Measurements from ENCODE around the gene ZNF525. TPM values are rescaled to one million over a fixed set of nuclear protein-coding genes. Genes with fewer than 3 reads are reported as not detected.
A peak's percentile ranks its signal among the peaks of the same experiment; 100 is the strongest.
"Not testable (repeated sequence)": the region's sequence is repeated elsewhere in the genome, so short reads cannot be mapped to it uniquely, and the experiment has no call there.

Gene ZNF525
- total and polyA plus RNA-seq, 4 donors = 1.1 to 5.2 (median 1.4) TPM

DNA sequence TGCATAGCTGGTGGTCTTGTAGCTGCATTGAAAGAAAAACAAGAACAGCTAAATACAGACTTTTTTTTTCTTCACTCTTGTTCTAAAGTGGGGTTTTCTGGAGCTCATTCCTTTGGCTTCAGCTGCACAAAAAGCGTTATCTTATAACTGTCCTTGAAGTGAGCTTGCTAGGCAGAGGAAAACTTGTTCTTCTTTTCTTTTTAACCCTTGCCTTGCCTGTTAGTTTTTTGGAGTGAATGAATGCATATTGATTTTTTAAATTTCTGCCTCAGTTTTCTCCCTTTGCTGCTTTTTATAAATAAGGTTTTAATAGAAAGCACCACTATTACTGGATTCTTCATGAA, 31.0 kb downstream of the ZNF525 start:
- 52% methylated on average over 1 of the region's 1 CpG for WGBS
- H3K4me1 ChIP-seq (ENCODE audit: control insufficient read depth in 4 of 4, insufficient read depth in 4 of 4, low read length in 3 of 4) = peaks cover 0 to 16% (median 9%) of the 10 kb centered on the region in 4 donors
- H3K36me3 ChIP-seq (ENCODE audit: control insufficient read depth in 4 of 4, insufficient read depth in 3 of 4, low read depth in 1 of 4, low read length in 3 of 4) = peaks cover 6 to 23% (median 12%) of the 10 kb centered on the region in 4 donors
- no peaks in the 10 kb centered on the region for H3K27me3 ChIP-seq (ENCODE audit: control insufficient read depth in 4 of 4, insufficient read depth in 4 of 4, low read length in 3 of 4)
- H3K4me3 ChIP-seq (ENCODE audit: low read depth in 1 of 3, low read length in 3 of 3) = no peak overlapping the region
- H3K9me3 ChIP-seq (ENCODE audit: control insufficient read depth in 4 of 4, low read length in 3 of 4) = peaks cover 0 to 13% (median 8%) of the 10 kb centered on the region in 4 donors
- no peak for TF ChIP-seq NR2F2 (IDR thresholded peaks at IDR 0.05)
- TF ChIP-seq, protein P1, sequence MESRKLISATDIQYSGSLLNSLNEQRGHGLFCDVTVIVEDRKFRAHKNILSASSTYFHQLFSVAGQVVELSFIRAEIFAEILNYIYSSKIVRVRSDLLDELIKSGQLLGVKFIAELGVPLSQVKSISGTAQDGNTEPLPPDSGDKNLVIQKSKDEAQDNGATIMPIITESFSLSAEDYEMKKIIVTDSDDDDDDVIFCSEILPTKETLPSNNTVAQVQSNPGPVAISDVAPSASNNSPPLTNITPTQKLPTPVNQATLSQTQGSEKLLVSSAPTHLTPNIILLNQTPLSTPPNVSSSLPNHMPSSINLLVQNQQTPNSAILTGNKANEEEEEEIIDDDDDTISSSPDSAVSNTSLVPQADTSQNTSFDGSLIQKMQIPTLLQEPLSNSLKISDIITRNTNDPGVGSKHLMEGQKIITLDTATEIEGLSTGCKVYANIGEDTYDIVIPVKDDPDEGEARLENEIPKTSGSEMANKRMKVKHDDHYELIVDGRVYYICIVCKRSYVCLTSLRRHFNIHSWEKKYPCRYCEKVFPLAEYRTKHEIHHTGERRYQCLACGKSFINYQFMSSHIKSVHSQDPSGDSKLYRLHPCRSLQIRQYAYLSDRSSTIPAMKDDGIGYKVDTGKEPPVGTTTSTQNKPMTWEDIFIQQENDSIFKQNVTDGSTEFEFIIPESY (IDR thresholded peaks at IDR 0.05) = no peak
- TF ChIP-seq HNF4G (IDR thresholded peaks at IDR 0.05) = no peak
- TF ChIP-seq, protein P2, sequence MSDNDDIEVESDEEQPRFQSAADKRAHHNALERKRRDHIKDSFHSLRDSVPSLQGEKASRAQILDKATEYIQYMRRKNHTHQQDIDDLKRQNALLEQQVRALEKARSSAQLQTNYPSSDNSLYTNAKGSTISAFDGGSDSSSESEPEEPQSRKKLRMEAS (IDR thresholded peaks at IDR 0.05) = no peak
- no peak for TF ChIP-seq YY1 (IDR thresholded peaks at IDR 0.05)
- TF ChIP-seq JUND (IDR thresholded peaks at IDR 0.05) = no peak
- no peak for TF ChIP-seq FOXA1 (IDR thresholded peaks at IDR 0.05)
- H3K27ac ChIP-seq (ENCODE audit: low read depth in 1 of 2, low read length in 2 of 2) = no peak overlapping the region
- no peak overlapping the region for H3K9ac ChIP-seq (ENCODE audit: low read depth in 1 of 2, low read length in 2 of 2)
- DNase-seq (ENCODE audit: low spot score) = no peak

DNA sequence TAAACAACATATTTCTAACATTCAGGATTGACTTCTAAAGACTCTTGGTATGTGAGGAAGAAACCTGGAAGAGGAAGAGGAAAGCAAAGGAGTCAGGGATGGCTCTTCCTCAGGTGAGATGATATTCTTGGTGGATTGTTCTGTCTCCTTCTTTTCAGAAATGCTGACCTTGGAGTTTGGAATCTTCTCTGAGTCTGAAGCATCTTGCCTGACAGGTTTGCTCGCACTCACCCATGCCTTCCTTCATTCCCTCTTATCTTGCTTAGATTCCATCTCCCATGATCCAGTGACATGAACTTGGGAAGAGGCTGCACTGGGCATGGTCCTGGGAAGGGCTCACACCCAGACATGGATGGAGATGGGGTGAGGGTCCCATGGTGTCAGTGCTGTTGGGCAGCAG, 32.4 kb downstream of the ZNF525 start:
- H3K27me3 ChIP-seq (ENCODE audit: control insufficient read depth in 4 of 4, insufficient read depth in 4 of 4, low read length in 3 of 4); DNase-seq (ENCODE audit: low spot score); H3K4me3 ChIP-seq (ENCODE audit: low read depth in 1 of 3, low read length in 3 of 3); H3K27ac ChIP-seq (ENCODE audit: low read depth in 1 of 2, low read length in 2 of 2); H3K9ac ChIP-seq (ENCODE audit: low read depth in 1 of 2, low read length in 2 of 2): not testable (repeated sequence)
- Histone ChIP-seq H3K36me3 (ENCODE audit: control insufficient read depth in 4 of 4, insufficient read depth in 3 of 4, low read depth in 1 of 4, low read length in 3 of 4) (peaks cover 14 to 33% (median 19%) of the 10 kb centered on the region in 4 donors), H3K9me3 (ENCODE audit: control insufficient read depth in 4 of 4, low read length in 3 of 4) (peaks cover 0 to 17% (median 9%) of the 10 kb centered on the region in 4 donors), H3K4me1 (ENCODE audit: control insufficient read depth in 4 of 4, insufficient read depth in 4 of 4, low read length in 3 of 4) (peaks cover 0 to 16% (median 9%) of the 10 kb centered on the region in 4 donors)
- WGBS = 95% methylated on average over 1 of the region's 1 CpG

DNA sequence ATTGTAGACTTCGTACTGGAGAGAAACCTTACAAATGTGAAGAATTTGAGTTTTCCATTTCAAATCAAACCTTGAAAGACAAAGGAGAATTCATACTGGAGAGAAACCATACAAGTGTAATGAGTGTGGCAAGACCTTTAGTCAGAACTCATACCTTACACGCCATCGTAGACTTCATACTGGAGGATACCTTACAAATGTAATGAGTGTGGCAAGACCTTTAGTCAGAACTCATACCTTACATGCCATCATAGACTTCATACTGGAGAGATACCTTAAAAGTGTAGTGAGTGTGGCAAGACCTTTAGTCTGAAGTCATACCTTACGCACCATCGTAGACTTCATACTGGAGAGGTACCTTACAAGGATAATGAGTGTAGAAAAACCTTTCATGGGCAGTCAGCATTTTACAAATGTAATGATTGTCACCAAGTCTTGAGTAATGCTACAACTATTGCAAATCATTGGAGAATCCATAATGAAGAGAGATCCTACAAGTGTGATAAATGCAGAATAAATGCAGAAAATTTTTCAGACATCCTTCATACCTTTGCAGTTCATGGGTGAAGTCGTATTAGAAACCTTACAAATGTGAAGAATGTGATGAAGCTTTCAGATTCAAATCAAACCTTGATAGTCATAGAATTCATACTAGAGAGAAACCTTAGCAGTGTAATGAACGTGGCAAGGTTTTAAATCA, 44.1 kb downstream of the ZNF525 start:
- H3K36me3 ChIP-seq (ENCODE audit: control insufficient read depth in 4 of 4, insufficient read depth in 3 of 4, low read depth in 1 of 4, low read length in 3 of 4) = peaks cover 5 to 36% (median 23%) of the 10 kb centered on the region in 4 donors
- 85% methylated on average over 7 of the region's 7 CpGs for WGBS
- peaks cover 25 to 65% (median 52%) of the 10 kb centered on the region in 4 donors for H3K9me3 ChIP-seq (ENCODE audit: control insufficient read depth in 4 of 4, low read length in 3 of 4)

More for the DNA sequence above, 44.1 kb downstream of the ZNF525 start:
- no peak for TF ChIP-seq HNF4G (IDR thresholded peaks at IDR 0.05)
- TF ChIP-seq SP1 (IDR thresholded peaks at IDR 0.05) = no peak
- TF ChIP-seq RXRA (IDR thresholded peaks at IDR 0.05) = no peak
- TF ChIP-seq EGR1 (IDR thresholded peaks at IDR 0.05; ENCODE audit: low read depth in 2 of 2) = no peak
- TF ChIP-seq TAF1 (conservative IDR thresholded peaks at IDR 0.05) = no peak
- TF ChIP-seq GABPA (IDR thresholded peaks at IDR 0.05 in 1 of 2, conservative IDR thresholded peaks at IDR 0.05 in 1 of 2) = no peak
- TF ChIP-seq, protein P3, sequence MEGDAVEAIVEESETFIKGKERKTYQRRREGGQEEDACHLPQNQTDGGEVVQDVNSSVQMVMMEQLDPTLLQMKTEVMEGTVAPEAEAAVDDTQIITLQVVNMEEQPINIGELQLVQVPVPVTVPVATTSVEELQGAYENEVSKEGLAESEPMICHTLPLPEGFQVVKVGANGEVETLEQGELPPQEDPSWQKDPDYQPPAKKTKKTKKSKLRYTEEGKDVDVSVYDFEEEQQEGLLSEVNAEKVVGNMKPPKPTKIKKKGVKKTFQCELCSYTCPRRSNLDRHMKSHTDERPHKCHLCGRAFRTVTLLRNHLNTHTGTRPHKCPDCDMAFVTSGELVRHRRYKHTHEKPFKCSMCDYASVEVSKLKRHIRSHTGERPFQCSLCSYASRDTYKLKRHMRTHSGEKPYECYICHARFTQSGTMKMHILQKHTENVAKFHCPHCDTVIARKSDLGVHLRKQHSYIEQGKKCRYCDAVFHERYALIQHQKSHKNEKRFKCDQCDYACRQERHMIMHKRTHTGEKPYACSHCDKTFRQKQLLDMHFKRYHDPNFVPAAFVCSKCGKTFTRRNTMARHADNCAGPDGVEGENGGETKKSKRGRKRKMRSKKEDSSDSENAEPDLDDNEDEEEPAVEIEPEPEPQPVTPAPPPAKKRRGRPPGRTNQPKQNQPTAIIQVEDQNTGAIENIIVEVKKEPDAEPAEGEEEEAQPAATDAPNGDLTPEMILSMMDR (IDR thresholded peaks at IDR 0.05; ENCODE audit: low read depth, low read length, missing input control) = no peak
- no peak for TF ChIP-seq NR2F2 (IDR thresholded peaks at IDR 0.05)
- TF ChIP-seq, protein P1 (IDR thresholded peaks at IDR 0.05) = no peak
- TF ChIP-seq, protein P2 (IDR thresholded peaks at IDR 0.05) = no peak
- TF ChIP-seq FOXA1 (IDR thresholded peaks at IDR 0.05) = no peak
- TF ChIP-seq RAD21 (IDR thresholded peaks at IDR 0.05) = no peak
- TF ChIP-seq, protein P4, sequence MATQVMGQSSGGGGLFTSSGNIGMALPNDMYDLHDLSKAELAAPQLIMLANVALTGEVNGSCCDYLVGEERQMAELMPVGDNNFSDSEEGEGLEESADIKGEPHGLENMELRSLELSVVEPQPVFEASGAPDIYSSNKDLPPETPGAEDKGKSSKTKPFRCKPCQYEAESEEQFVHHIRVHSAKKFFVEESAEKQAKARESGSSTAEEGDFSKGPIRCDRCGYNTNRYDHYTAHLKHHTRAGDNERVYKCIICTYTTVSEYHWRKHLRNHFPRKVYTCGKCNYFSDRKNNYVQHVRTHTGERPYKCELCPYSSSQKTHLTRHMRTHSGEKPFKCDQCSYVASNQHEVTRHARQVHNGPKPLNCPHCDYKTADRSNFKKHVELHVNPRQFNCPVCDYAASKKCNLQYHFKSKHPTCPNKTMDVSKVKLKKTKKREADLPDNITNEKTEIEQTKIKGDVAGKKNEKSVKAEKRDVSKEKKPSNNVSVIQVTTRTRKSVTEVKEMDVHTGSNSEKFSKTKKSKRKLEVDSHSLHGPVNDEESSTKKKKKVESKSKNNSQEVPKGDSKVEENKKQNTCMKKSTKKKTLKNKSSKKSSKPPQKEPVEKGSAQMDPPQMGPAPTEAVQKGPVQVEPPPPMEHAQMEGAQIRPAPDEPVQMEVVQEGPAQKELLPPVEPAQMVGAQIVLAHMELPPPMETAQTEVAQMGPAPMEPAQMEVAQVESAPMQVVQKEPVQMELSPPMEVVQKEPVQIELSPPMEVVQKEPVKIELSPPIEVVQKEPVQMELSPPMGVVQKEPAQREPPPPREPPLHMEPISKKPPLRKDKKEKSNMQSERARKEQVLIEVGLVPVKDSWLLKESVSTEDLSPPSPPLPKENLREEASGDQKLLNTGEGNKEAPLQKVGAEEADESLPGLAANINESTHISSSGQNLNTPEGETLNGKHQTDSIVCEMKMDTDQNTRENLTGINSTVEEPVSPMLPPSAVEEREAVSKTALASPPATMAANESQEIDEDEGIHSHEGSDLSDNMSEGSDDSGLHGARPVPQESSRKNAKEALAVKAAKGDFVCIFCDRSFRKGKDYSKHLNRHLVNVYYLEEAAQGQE (IDR thresholded peaks at IDR 0.05) = no peak
- no peak for TF ChIP-seq HNF4A (conservative IDR thresholded peaks at IDR 0.05)
- TF ChIP-seq FOXA2 (IDR thresholded peaks at IDR 0.05) = no peak
- DNase-seq (ENCODE audit: low spot score) = no peak
- no peak overlapping the region for H3K27ac ChIP-seq (ENCODE audit: low read depth in 1 of 2, low read length in 2 of 2)
- H3K4me1 ChIP-seq (ENCODE audit: control insufficient read depth in 4 of 4, insufficient read depth in 4 of 4, low read length in 3 of 4) = no peaks in the 10 kb centered on the region
- H3K27me3 ChIP-seq (ENCODE audit: control insufficient read depth in 4 of 4, insufficient read depth in 4 of 4, low read length in 3 of 4) = no peaks in the 10 kb centered on the region
- peak overlapping the region in 2 of 3 donors; percentile 38 to 58 for H3K4me3 ChIP-seq (ENCODE audit: low read depth in 1 of 3, low read length in 3 of 3)
- H3K9ac ChIP-seq (ENCODE audit: low read depth in 1 of 2, low read length in 2 of 2) = no peak overlapping the region

All from liver (tissue), 9 donors.